Endothelial cell (in vitro differentiated cells): Measurements from ENCODE around the gene DAZAP2. TPM values are rescaled to one million over a fixed set of nuclear protein-coding genes. Genes with fewer than 3 reads are reported as not detected.

ENCODE experiments used
- DNase-seq: peaks from one replicate; pipeline ENCODE4 v3.0.0; 2021; ENCODE audit warnings: low spot score
- H3K27ac Mint-ChIP-seq: one replicate; pipeline ENCODE4 v1.8.0; 2021; ENCODE audit warnings: mixed read lengths, inconsistent platforms; ENCODE audit not compliant: unreplicated experiment
- H3K27me3 Mint-ChIP-seq: one replicate; pipeline ENCODE4 v1.8.0; 2021; ENCODE audit warnings: mild to moderate bottlenecking, moderate library complexity, mixed read lengths, inconsistent platforms; ENCODE audit not compliant: unreplicated experiment
- H3K36me3 Mint-ChIP-seq: one replicate; pipeline ENCODE4 v1.8.0; 2021; ENCODE audit warnings: mild to moderate bottlenecking, low read depth, mixed read lengths, inconsistent platforms; ENCODE audit not compliant: unreplicated experiment
- H3K4me1 Mint-ChIP-seq: one replicate; pipeline ENCODE4 v1.8.0; 2021; ENCODE audit warnings: mild to moderate bottlenecking, mixed read lengths, inconsistent platforms; ENCODE audit not compliant: unreplicated experiment
- H3K4me3 Mint-ChIP-seq: one replicate; pipeline ENCODE4 v1.8.0; 2021; ENCODE audit warnings: mild to moderate bottlenecking, mixed read lengths, inconsistent platforms; ENCODE audit not compliant: unreplicated experiment
- H3K9me3 Mint-ChIP-seq: one replicate; pipeline ENCODE4 v1.8.0; 2021; ENCODE audit warnings: mixed read lengths, inconsistent platforms; ENCODE audit not compliant: unreplicated experiment
- CTCF ChIP-seq: fragments of 200-600 bp; sonication (generic); IDR thresholded peaks from one replicate; pipeline ENCODE4 v1.5.0; 2021; ENCODE audit warnings: antibody characterized with exemption; ENCODE audit not compliant: unreplicated experiment
- total RNA-seq: library from RNA; stranded (reverse); fragmentation: NEBNext Ultra II Directional; extraction: Animal tissue kit (Norgen Biotek cat#: 25700); gene quantifications from one replicate; pipeline ENCODE4 v1.2.1, GENCODE V29; 2021; ENCODE audit not compliant: unreplicated experiment

Gene DAZAP2
- total RNA-seq, 1 donor from 2014 or later = 28.1 TPM

- H3K27me3 Mint-ChIP-seq = peaks cover 3% of the 10 kb centered on the region
- no peaks in the 10 kb centered on the region for H3K9me3 Mint-ChIP-seq
- no peak overlapping the region for H3K4me3 Mint-ChIP-seq
- peaks cover 14% of the 10 kb centered on the region for H3K36me3 Mint-ChIP-seq
- no peak overlapping the region for H3K27ac Mint-ChIP-seq
- no peak for DNase-seq
- TF ChIP-seq CTCF = no peak
- peaks cover 11% of the 10 kb centered on the region for H3K4me1 Mint-ChIP-seq
Observed at GRCh38 chr12:51198568-51199365, 39.9 kb upstream of the DAZAP2 start.

GRCh38 chr12:51199366-51199945 is 39.2 kb upstream of the DAZAP2 start:
- TF ChIP-seq CTCF = no peak
- no peak overlapping the region for H3K4me3 Mint-ChIP-seq
- peaks cover 14% of the 10 kb centered on the region for H3K36me3 Mint-ChIP-seq
- DNase-seq = no peak
- no peaks in the 10 kb centered on the region for H3K9me3 Mint-ChIP-seq
- H3K27me3 Mint-ChIP-seq = peaks cover 3% of the 10 kb centered on the region
- H3K27ac Mint-ChIP-seq = no peak overlapping the region
- peaks cover 11% of the 10 kb centered on the region for H3K4me1 Mint-ChIP-seq

GRCh38 chr12:51200156-51200555 is 38.5 kb upstream of the DAZAP2 start:
- DNase-seq = no peak
- Mint-ChIP-seq H3K27ac (no peak overlapping the region), H3K4me1 (peaks cover 11% of the 10 kb centered on the region)

GRCh38 chr12:51200806-51201205 is 37.8 kb upstream of the DAZAP2 start:
- no peak for DNase-seq
- Mint-ChIP-seq H3K27me3 (peaks cover 3% of the 10 kb centered on the region), H3K36me3 (peaks cover 14% of the 10 kb centered on the region), H3K4me3 (no peak overlapping the region), H3K9me3 (no peaks in the 10 kb centered on the region), H3K27ac (no peak overlapping the region), H3K4me1 (peaks cover 11% of the 10 kb centered on the region)
- no peak for TF ChIP-seq CTCF

More at GRCh38 chr12:51200156-51200555, 38.5 kb upstream of the DAZAP2 start:
- Mint-ChIP-seq H3K36me3 (peaks cover 14% of the 10 kb centered on the region), H3K4me3 (no peak overlapping the region), H3K27me3 (peaks cover 3% of the 10 kb centered on the region), H3K9me3 (no peaks in the 10 kb centered on the region)
- TF ChIP-seq CTCF = no peak

- Mint-ChIP-seq H3K9me3 (no peaks in the 10 kb centered on the region), H3K27me3 (no peaks in the 10 kb centered on the region), H3K4me3 (no peak overlapping the region), H3K36me3 (peaks cover 9% of the 10 kb centered on the region), H3K27ac (no peak overlapping the region), H3K4me1 (peaks cover 11% of the 10 kb centered on the region)
- TF ChIP-seq CTCF = no peak
- no peak for DNase-seq
Observed at GRCh38 chr12:51202718-51203117, 35.9 kb upstream of the DAZAP2 start.
